Measurements from ENCODE around the gene CHCHD4. TPM values are rescaled to one million over a fixed set of nuclear protein-coding genes. Genes with fewer than 3 reads are reported as not detected.
A peak's percentile ranks its signal among the peaks of the same experiment; 100 is the strongest.

The CHCHD4 gene
- total RNA-seq, 4 donors from 2014 or later: 15.1 to 20.2 (median 16.0) TPM

- Histone ChIP-seq H3K27ac (peak overlapping the region; percentile 92 to 95 (median 95)), H3K27me3 (no peaks in the 10 kb centered on the region), H3K9me3 (no peaks in the 10 kb centered on the region), H3K36me3 (peaks cover 12 to 44% of the 10 kb centered on the region in 2 donors), H3K4me3 (replicated peaks in 1 of 3) (no peak overlapping the region), H3K4me1 (peaks cover 23 to 42% of the 10 kb centered on the region in 2 donors)
- DNase-seq: peak; percentile 72 to 74
- TF ChIP-seq CTCF (IDR thresholded peaks at IDR 0.05) (no peak), POLR2A (IDR thresholded peaks at IDR 0.05) (no peak)
- WGBS, 2 donors: 10 to 14% methylated on average over 7 of the region's 7 CpGs
- intact Hi-C loops (cut with DNase I): no loop called here
Measured at GRCh38 chr3:14144423-14145075, 19.9 kb upstream of the CHCHD4 start.

- H3K4me1 ChIP-seq: peaks cover 23 to 42% of the 10 kb centered on the region in 2 donors
- H3K36me3 ChIP-seq: peaks cover 15 to 44% of the 10 kb centered on the region in 2 donors
Measured at GRCh38 chr3:14143271-14144225, 18.9 kb upstream of the CHCHD4 start.

GRCh38 chr3:14142567-14143270 is 18.0 kb upstream of the CHCHD4 start:
- 77 to 79% methylated on average over 8 of the region's 8 CpGs for WGBS, 2 donors
- Histone ChIP-seq H3K27ac (peak overlapping the region; percentile 92 to 95 (median 95)), H3K27me3 (no peaks in the 10 kb centered on the region), H3K9me3 (no peaks in the 10 kb centered on the region), H3K36me3 (peaks cover 15 to 36% of the 10 kb centered on the region in 2 donors), H3K4me3 (replicated peaks in 1 of 3) (no peak overlapping the region), H3K4me1 (peaks cover 23 to 42% of the 10 kb centered on the region in 2 donors)
- TF ChIP-seq CTCF (IDR thresholded peaks at IDR 0.05) (no peak), POLR2A (IDR thresholded peaks at IDR 0.05) (no peak)
- intact Hi-C loops (cut with DNase I): no loop called here
- DNase-seq: no peak

More at GRCh38 chr3:14143271-14144225, 18.9 kb upstream of the CHCHD4 start:
- Histone ChIP-seq H3K4me3 (replicated peaks in 1 of 3) (no peak overlapping the region), H3K27me3 (no peaks in the 10 kb centered on the region), H3K27ac (peak overlapping the region; percentile 92 to 95 (median 95)), H3K9me3 (no peaks in the 10 kb centered on the region)
- 57 to 62% methylated on average over 7 of the region's 7 CpGs for WGBS, 2 donors
- intact Hi-C loops (cut with DNase I): no loop called here
- DNase-seq: peak; percentile 71 to 76
- TF ChIP-seq POLR2A (IDR thresholded peaks at IDR 0.05) (no peak), CTCF (IDR thresholded peaks at IDR 0.05) (no peak)

- no peak for TF ChIP-seq POLR2A (IDR thresholded peaks at IDR 0.05)
- TF ChIP-seq CTCF (IDR thresholded peaks at IDR 0.05): no peak
- whole genome bisulfite sequencing, 2 donors: 86 to 92% methylated on average over 17 to 18 of the region's 19 CpGs
- Histone ChIP-seq H3K4me1 (peaks cover 23 to 42% of the 10 kb centered on the region in 2 donors), H3K36me3 (peaks cover 15 to 32% of the 10 kb centered on the region in 2 donors), H3K9me3 (no peaks in the 10 kb centered on the region), H3K4me3 (replicated peaks in 1 of 3) (no peak overlapping the region), H3K27ac (peak overlapping the region in 1 of 3 donors; percentile 95), H3K27me3 (no peaks in the 10 kb centered on the region)
- intact Hi-C loops (cut with DNase I): no loop called here
- DNase-seq: peak; percentile 45 to 52
Measured at GRCh38 chr3:14141602-14142341, 17.1 kb upstream of the CHCHD4 start.
